Stimulated activated CD4-positive, alpha-beta T cell treated with anti-CD3 and anti-CD28 coated beads, Interleukin-4, amount 100 ng/mL, for 24 hours (primary cell): ENCODE data around the gene LRRC4C.

Experiments
- DNase-seq: peaks from one replicate; pipeline ENCODE4 v3.0.0-alpha.2; 2020

The LRRC4C gene

DNA sequence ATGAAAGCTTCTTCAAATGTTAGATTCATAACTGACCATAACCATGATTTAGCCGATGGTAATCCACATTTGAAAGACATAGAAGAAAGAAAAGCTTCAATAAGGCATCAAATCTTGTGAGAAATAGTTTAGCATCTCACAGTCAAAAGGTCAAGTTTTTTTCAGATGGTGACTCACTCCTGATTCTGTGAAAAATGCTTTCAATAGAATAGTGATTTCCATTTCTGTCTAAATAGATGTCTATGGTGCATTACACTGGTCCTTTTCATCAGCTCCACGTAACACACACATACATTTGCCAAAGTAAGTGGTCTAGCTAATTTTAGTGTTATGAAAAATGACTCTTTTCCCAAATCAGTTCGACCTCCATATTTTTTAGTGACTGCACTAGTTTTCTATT lies 139.2 kb downstream of the LRRC4C start:
- DNase-seq, result no peak

GRCh38 chr11:41319434-41319833 lies 140.0 kb downstream of the LRRC4C start:
- DNase-seq, result no peak

- DNase-seq, result no peak
Measured at GRCh38 chr11:41316751-41317150, 142.7 kb downstream of the LRRC4C start.

- DNase-seq, result no peak
Measured at GRCh38 chr11:41313226-41313625, 146.2 kb downstream of the LRRC4C start.

DNA sequence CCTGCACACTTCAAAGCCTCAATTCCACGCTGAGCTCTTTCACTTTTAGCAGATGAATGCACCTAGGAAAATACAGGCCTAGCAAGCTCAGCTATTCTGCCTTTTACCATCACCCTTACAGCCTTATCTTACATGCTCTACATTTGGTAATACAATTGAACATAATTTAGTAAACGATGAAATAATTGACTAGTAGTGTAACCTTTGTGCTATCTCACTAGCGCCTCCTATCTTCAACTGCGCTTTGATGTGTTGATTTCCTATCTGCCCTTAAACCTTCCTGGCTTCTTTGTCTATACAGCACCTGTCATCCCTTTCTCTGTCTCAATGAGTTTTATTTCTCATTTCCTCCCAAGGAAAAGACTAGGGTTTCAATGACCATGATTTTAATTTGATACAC lies 149.7 kb downstream of the LRRC4C start:
- no peak for DNase-seq

GRCh38 chr11:41309111-41309522 lies 150.3 kb downstream of the LRRC4C start:
- DNase-seq, result no peak

DNA sequence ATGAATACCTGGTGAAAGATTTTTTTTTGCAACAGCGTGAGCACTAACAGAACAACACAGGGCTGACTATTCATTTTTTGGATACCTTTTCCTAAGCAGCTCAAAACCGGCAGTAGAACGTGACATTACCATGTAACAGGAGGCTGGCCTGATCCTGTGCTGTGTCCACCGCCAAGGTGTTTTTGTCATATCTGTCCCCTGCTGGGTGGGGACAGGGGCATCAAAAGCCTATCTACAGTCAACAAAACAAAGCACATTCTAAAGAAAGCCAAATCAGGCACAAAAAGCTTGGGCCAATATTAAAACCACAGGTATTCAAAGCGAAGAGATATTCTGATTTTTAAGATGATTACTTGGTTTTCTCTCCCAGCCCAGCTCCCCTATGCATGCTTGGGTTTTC lies 151.2 kb downstream of the LRRC4C start:
- no peak for DNase-seq

DNA sequence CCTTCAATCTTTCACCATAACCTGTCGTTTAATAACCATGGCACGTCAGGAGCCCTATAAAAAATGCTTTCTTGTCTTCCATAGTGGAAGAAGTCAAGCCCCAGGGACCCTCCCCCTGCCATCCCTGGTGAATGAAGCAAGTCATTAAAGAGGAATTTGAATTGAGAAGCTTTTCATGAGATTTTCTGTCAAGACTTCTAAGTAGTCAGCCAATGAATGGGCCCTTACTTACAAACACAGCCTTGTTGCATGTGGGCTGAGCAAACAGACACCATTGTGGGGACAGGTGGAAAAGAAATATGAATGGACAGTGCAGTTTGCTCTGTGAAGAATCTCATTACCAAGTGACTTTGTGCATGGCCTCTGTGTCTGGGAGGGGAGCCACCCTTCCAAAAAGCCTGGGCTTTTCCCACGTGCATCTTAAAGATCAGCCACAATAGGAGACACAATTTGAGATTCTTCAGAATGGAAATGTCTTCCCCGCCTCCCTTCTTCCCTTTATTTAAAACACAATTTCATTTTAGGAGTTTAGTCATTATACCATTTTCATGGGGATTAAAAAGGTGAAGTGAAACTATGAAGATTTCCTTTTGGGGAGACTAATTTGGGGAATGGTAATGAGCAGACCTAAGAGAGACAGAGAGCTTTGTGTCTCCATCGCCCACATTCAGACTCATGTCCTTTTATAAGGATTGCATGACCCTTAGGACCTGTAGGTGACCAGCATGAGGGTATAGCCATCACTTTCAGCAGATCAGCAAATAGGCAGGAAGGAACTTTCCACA lies 152.0 kb downstream of the LRRC4C start:
- no peak for DNase-seq

DNA sequence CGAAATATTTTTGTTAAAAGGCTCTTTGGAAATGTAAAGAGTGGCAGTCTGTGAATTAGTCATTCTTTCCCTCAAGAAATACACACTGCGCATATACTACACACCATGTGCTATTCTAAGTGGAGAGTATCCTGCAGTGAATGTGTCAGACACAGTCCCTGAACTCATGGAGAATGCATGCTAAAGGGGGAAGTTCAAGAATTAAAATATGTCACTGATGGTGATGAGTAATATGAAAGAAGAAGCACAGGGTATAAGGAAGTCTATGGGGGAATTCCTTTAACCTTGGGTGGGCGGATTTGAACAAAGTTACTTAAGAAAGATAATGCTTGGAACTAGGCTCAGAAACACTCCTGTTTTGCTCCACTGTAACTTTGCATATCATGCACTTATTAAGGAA lies 153.0 kb downstream of the LRRC4C start:
- DNase-seq, result no peak

- no peak for DNase-seq
Measured at GRCh38 chr11:41301023-41301422, 158.4 kb downstream of the LRRC4C start.

GRCh38 chr11:41289408-41289807 lies 170.0 kb downstream of the LRRC4C start:
- DNase-seq, result no peak

DNA sequence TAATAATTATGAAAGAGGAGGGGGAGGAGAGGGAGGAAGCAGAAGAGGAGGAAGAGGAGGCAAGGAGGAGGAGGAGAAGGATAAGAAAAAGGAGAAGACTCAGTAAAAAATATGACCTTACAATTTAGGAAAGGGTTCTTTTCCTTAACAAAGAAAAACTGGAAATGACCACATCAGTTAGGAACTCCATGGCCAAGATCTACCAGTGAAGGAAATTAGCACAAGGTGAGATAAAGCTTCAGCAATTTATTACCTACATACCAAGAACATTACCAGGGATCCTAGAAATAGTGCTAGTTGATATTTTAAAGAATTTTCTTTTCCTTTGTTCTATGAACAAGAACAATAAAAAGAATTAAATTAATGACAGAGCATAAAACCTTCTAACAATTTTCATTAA lies 172.7 kb downstream of the LRRC4C start:
- DNase-seq, result no peak

DNA sequence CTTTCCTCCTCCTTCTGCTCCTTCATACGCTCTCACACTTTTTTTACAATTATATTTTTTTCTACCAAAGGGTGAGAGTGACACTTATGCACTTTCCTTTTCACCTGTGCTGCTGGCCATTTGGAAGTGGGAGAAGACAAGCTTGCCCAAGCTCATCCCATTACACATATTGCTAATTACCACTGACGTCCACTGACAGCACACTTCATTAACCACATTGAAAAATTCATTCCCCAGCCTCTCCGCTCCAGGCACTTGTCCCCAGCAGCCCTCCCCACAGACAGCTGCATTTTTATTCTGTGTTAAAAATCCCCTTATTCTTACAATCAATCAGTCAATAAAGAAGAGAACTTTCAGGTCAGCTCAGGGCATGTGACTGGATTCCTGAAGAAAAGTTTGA lies 175.1 kb downstream of the LRRC4C start:
- DNase-seq, result no peak

GRCh38 chr11:41283191-41283930 lies 176.1 kb downstream of the LRRC4C start:
- no peak for DNase-seq

DNA sequence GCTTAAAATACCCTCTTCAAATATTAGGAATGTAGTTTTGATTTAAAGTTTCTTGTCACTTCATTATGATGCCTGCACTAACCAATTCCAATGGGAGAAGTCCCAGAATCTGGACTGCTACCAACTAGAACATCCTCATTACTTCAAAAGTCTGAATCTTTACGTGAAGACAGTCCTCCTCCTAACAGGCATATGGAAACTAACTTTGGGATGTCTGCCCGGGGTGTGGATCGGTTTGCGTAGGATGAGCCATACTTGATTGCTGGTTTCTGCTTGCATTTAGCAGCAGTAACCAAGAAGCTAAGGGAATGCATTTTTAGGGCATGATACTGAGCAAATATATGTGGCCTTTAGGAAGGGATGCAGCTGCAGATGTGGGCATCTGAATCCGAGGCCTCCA lies 177.1 kb downstream of the LRRC4C start:
- DNase-seq, result no peak

- no peak for DNase-seq
Measured at GRCh38 chr11:41281131-41281742, 178.2 kb downstream of the LRRC4C start.

DNA sequence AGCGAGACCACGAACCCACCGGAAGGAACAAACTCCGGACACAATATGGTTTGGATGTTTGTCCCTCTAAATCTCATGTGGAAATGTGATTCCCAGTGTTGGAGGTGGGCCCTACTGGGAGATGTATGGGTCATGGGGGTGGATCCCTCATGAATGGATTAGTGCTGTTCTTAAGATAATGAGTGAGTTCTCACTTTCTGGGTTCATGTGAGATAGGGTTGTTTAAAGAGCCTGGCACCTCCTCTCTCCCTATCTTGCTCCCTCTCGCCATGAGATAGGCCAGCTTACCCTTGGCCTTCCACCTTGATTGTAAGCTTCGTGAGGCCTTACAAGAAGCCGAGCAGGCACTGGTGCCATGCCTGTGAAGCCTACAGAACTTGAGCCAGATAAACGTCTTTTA lies 184.6 kb downstream of the LRRC4C start:
- DNase-seq, result no peak

DNA sequence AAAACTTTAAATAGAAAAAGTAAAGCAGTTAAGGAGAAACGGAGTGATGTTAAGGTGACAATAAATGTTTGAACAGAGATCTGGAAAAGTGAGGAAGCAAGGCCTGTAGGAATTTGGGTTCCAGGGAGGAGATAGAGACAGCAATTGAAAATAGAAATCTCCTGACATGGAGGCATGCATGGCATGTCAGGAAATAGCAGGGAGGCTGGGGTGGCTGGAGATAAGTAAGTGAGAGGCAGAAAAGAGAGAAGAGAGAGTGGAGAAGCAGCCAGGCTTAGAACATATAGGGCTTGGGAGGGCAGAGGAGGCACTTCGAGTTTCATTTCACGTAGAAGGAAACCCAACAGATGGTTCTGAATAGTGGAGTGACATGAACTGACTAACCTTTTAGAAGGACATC lies 185.5 kb downstream of the LRRC4C start:
- DNase-seq, result no peak

- no peak for DNase-seq
Measured at GRCh38 chr11:41267451-41267850, 192.0 kb downstream of the LRRC4C start.

GRCh38 chr11:41256041-41256440 lies 203.4 kb downstream of the LRRC4C start:
- no peak for DNase-seq

GRCh38 chr11:41254966-41255365 lies 204.5 kb downstream of the LRRC4C start:
- no peak for DNase-seq

DNA sequence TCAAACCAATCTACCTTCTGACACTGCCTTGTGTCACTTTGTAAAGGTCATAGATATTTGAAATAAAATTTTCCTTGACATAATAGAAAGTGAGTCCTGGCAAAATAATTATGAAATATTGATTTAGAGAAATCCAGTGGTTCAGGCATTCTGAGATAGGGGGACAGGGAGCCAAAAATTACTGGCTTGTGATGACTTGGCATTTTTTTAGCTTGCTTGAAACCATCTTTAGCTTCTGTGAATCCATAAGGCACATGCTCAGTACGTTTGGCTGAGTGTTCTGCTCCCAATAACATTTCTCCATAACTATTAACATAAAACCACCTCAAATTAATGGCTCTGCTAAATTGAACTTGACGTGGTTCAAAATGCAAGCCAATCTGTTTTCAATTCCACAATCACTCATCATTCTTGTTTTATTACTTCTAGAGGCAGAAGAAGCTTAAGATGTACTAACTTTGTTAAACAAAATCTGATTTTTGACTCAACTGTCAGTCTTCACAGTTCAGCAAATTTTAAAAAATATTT lies 209.0 kb downstream of the LRRC4C start:
- DNase-seq, result no peak

DNA sequence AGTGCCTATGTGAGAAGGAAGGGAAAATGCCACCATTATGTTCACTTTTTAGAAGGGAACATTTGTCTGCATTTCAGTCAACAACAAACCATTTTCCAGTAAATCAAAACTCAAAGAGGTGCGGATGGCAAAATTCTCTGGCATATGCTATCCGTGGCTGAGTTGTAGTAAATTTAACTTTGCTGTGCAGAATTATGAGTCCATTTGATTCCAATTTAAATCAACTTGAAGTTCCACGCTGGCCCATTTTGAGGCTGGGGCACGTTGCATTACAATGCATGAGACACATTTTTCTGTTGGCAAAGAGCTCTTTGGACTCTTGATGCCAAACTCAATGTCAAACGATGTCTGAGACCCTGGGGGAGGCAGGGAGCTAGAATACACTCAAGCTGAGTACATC lies 211.8 kb downstream of the LRRC4C start:
- DNase-seq, result no peak

DNA sequence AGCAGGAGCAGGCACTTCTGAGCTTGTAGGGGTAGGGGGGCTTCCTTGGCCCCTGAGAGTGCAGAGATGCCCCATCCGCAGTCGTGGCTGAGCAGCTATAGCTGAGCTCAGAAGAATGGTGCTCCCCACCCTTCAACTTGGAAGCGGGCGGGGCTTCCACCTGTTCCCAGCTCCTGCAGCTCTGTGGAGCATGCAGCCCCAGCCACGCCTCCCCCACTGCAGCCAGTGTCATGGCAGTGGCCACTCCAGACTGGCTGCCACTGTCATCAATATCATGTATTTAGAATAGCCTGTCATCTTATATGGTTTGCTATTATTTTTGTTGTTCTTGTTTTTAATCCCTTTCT lies 213.1 kb downstream of the LRRC4C start:
- DNase-seq, result no peak
